HG03175 (cell line): ENCODE measurements around the gene DNAJC7.
A peak's percentile ranks its signal among the peaks of the same experiment; 100 is the strongest.
"Not testable (repeated sequence)": the region's sequence is repeated elsewhere in the genome, so short reads cannot be mapped to it uniquely, and the experiment has no call there.

Source experiments
- ATAC-seq: cut with Tn5 transposase; IDR thresholded peaks from one replicate; pipeline ENCODE4 v1.9.1; 2021; ENCODE audit warnings: mild to moderate bottlenecking, moderate library complexity; ENCODE audit not compliant: unreplicated experiment

The DNAJC7 gene

GRCh38 chr17:41959030-41959335 is 58.3 kb downstream of the DNAJC7 start:
- ATAC-seq: no peak

DNA sequence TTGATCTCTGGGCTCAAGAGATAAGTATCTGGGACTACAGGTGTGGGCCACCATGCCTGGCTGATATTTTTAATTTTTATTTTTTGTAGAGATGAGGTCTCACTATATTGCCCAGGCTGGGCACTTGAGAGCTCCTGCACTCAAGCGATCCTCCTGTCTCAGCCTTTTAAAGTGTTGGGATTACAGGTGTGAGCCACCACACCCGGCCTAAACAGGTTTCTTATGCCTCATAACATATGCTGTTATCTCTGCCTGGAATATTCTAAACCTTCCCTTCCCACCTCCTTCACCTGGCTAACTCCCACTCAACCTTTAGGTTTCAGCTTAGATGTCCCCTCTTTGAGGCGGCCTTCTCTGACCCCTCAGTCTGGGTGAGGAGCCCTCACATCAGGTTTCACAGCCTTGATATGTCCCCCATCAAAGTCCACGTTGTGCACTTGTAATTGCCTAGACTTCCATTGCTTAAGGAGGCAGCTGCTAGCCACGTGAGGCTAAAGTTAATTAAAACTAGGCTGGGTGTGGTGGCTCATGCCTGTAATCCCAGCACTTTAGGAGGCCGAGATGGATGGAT is 59.3 kb downstream of the DNAJC7 start:
- ATAC-seq: no peak

DNA sequence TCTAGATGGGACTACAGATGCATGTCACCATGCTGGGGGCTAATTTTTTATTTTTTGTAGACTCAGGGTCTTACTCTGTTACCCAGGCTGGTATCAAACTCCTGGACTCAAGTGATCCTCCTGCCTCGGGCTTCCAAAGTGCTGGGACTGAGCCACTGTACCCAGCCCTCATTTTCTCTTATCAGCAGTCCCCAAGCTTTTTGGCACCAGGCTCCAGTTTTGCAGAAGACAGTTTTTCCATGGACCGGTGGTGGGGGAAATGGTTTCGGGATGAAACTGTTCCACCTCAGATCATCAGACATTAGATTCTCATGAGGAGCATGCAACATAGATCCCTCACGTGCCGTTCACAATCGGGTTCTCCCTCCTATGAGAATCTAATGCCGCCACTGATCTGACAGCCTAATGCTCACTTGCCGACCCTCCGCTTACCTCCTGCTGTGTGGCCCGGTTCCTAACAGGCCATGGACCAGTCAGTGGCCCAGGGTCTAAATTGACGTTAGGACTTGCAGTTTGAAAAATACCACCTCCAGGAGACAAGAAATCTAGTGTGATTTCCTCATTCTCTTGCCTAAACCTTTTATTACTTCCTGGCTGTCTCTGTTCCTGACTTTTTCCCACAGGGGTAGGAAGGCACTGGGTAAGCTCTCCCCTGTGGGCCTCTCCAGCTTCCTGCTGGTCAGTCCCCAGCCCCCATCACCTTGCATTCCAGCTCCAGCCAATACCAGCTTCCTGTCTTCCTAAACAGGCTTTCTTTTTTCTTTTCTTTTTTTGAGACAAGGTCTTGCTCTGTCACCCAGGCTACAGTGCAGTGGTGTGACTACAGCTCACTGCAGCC is 60.0 kb downstream of the DNAJC7 start:
- no peak for ATAC-seq

- no peak for ATAC-seq
Observed at GRCh38 chr17:41956522-41956921, 60.7 kb downstream of the DNAJC7 start.

- no peak for ATAC-seq
Observed at GRCh38 chr17:41948762-41949460, 68.3 kb downstream of the DNAJC7 start.

- no peak for ATAC-seq
Observed at GRCh38 chr17:41944943-41945342, 72.3 kb downstream of the DNAJC7 start.

DNA sequence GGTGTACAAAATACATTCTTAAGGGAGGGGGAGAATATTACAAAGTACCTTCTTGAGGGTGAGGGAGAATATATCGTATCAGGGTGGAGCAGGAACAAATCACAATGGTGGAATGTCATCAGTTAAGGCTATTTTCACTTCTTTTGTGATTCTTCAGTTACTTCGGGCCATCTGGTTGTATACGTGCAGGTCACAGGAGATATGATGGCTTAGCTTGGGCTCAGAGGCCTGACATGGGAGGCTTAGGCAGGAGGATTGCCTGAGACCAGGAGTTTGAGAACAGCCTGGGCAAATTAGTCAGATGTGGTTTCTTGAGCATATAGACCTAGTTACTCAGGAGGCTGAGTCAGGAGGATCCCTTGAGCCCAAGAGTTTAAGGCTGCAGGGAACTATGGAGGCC is 73.7 kb downstream of the DNAJC7 start:
- no peak for ATAC-seq

DNA sequence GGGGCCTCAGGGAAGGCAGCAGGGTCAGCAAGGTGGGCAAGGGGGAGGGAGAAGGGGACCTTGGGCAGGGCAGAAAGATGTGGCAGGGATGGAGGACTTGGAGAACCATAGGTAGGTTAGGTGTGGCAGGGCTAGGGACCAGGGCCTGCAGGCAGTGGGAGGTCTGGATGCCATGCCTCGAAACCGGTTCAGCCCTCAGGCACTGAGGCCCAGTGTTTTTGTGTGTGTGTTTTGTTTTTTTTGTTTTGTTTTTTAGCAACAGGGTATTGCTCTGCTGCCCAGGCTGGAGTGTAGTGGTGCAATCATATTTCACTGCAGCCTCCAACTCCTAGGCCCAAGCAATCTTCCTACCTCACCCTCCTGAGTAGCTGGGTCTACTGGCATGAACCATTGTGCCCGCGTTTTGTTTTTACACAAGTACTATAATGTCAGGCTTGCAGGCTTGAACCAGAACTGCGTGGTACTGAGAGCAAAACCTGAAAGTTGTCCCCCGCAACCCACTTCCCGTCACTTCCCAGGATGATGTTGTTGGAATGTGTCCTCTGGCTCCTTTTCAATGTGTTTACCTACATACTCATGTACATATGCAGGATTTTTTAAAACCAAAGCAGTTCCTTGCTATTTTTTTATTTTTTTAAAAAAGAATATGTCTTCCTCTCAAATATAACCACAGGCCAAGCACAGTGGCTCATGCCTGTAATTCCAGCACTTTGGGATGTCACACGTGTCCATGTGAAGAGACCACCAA is 74.4 kb downstream of the DNAJC7 start:
- ATAC-seq: no peak

DNA sequence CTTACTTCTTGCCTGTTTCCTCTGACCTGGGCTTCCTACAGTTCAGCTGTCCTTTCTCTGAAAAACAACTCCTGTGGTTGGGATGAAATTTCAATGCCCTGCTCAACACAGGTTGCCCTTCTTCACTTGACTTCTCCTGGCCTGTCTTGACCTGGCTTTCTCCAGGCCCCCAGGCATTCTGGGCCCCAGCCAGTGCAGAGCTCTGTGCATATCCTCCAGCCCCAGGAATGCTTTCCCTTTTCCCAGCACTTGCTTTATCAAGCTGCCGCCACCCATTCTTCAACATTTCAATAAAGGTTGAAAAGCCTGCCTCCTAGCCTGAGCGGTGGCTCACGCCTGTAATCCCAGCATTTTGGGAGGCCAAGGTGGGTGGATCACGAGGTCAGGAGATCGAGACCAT is 76.1 kb downstream of the DNAJC7 start:
- no peak for ATAC-seq

DNA sequence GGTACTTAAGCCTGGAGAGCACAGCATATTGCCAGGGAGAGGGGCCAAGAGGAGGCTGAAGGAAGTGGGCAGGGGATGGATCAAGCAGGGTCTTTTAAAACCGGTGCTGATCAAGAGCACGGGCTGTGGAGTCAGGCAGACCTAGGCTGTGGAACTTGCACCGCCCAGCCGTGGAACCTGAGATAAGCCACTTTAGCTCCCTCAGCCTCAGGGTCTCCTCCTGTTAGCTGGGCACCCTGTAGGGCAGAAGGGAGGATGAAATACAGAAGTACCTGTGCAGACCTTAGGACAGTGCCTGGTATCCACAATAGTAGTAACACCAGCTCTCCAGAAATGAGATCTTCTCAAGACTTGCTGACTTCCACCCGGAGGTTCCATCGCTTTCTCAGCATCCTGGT is 77.5 kb downstream of the DNAJC7 start:
- ATAC-seq: no peak

- no peak for ATAC-seq
Observed at GRCh38 chr17:41939044-41939692, 78.1 kb downstream of the DNAJC7 start.

DNA sequence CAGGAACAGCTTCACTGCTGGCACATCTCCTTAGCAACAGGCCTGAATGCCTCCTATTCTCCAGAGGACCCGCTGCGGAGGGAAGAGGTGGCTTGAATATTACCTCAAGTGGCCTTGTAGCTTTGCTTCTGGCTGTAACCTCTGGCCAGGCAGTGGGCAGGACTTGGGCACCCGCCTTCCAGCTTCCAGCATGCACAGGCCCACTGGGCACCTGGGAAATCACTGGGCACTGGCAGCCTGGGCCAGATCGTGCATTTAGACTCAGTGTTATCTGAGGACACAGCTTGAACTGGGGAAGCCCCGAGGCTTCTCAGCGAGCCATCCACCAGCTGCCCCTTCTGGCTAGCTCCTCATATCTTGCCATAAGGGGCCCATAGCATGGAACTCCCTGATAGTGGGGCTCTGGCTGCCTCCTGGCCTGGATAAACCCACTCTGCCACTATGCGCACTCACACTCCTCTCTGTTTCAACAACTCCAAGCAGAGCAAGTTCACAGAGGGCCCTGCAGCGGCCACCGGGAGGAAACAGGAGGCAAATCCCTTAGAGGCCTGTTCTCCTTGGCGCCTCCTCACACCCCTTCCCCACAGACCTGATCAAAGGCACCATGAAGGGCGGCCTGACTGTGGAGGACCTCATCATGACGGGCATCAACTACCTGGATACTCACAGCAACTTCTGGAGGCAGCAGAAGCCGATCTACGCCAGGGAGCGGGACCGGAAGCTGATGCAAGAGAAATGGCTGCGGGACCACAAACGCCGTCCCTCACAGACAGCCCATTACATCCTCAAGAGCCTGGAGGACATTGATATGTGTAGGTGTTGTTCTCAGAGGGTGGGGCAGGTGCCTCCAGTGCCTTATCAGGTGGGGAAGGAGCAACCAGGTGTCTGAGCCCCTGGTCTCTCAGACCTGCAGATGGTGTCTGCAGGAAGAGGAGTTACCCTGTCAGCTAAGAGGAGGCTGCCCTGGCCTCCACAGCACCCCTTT is 79.0 kb downstream of the DNAJC7 start:
- no peak for ATAC-seq

DNA sequence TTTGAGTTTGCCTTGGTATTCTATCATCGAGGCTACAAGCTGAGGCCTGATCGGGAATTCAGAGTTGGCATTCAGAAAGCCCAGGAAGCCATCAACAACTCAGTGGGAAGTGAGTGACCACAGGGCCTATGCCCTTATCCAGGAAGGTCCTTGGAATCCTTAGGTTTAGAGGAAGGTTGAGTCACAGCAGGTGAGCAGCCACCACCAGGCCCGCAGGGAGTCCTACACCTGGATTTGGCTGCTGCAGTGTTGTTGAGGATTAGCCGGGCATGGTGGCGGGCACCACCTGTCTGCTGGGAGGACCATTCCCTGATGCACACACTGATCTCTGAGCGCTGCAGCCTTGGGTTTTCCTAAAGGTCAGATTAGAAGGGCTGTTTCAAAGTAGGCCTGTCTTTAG is 81.6 kb downstream of the DNAJC7 start:
- ATAC-seq: no peak

DNA sequence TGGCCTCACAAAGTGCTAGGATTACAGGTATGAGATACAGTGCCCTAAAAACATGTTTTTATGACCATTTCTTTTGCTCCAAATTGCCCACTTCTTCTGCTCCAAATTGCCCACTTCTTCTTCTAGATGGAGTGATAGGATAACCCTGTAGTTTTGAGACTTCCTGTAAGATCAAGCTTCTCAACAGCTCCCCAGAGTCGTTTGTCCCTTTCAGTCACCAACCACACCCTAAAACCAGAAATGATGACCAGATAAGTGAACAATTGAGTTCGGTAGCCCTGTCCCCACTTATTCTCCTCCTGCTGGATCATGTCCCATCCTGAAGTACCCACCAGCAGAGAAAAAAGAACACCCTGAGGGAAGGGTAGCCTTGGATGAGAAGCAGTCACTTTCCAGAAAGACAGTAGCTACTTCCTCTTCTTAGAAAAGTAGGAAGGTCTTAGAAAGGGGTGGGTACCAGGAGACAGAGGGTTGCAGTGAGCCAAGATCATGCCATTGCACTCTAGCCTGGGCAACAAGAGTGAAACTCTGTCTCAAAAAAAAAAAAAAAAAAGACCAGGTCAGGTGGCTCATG is 84.3 kb downstream of the DNAJC7 start:
- ATAC-seq: no peak

GRCh38 chr17:41931715-41932114 is 85.5 kb downstream of the DNAJC7 start:
- not testable (repeated sequence) for ATAC-seq

DNA sequence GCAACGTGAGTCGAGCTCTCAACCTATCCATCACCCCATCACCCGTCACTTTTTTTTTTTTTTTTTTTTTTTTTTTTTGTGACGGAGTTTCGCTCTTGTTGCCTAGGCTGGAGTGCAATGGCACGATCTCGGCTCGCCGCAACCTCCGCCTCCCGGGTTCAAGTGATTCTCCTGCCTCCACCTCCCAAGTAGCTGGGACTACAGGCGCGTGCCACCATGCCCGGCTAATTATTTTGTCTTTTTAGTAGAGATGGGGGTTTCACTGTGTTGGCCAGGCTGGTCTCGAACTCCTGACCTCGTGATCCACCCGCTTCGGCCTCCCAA is 86.4 kb downstream of the DNAJC7 start:
- not testable (repeated sequence) for ATAC-seq

GRCh38 chr17:41930009-41930832 is 87.0 kb downstream of the DNAJC7 start, which contains the start of gene ODAD4:
Gene ODAD4 (plus strand): TSS chr17:41930617. CDS start chr17:41930724, 107 bp downstream.
- peak; percentile 92 for ATAC-seq

GRCh38 chr17:41928693-41929251 is 88.5 kb downstream of the DNAJC7 start:
- no peak for ATAC-seq
